Measurements from ENCODE around the gene GCN1. TPM values are rescaled to one million over a fixed set of nuclear protein-coding genes. Genes with fewer than 3 reads are reported as not detected.
A peak's percentile ranks its signal among the peaks of the same experiment; 100 is the strongest.

Gene GCN1
- total and polyA plus RNA-seq, 2 donors (not counting 3 experiments of a cell fraction or from before 2014, with no cell fraction given) = 30.1 to 101 TPM

- H2AFZ ChIP-seq (ENCODE audit: low read depth, low read length) = no peak overlapping the region
- no peaks in the 10 kb centered on the region for H3K27me3 ChIP-seq (ENCODE audit: control insufficient read depth in 2 of 2, insufficient read depth in 2 of 2, low read length in 2 of 2)
- no peak overlapping the region for H3K4me3 ChIP-seq (replicated peaks in 1 of 3; ENCODE audit: insufficient read depth in 1 of 3, low read depth in 1 of 3, low read length in 3 of 3)
- no peak for TF ChIP-seq MYC (IDR thresholded peaks at IDR 0.05; ENCODE audit: low read depth, low read length)
- TF ChIP-seq CTCF (IDR thresholded peaks at IDR 0.05; ENCODE audit: extremely low read depth in 1 of 2, insufficient read depth in 1 of 2, low read depth in 1 of 2, low read length in 2 of 2) = no peak
- H3K9ac ChIP-seq (replicated peaks; ENCODE audit: extremely low read depth, insufficient read depth, low read length) = no peak overlapping the region
- H3K27ac ChIP-seq (ENCODE audit: insufficient read depth, low read depth, low read length) = no peak overlapping the region
- POLR2A ChIA-PET = no interaction called here
- DNase-seq (ENCODE audit: low read depth, low spot score) (no peak), FAIRE-seq (no peak)
- H3K79me2 ChIP-seq (ENCODE audit: control insufficient read depth, insufficient read depth, low read length) = no peaks in the 10 kb centered on the region
- no peaks in the 10 kb centered on the region for H4K20me1 ChIP-seq (replicated peaks; ENCODE audit: control insufficient read depth, extremely low read depth, insufficient read depth, low read length)
- CTCF ChIA-PET = no interaction called here
- no peak overlapping the region for H3K4me2 ChIP-seq (ENCODE audit: insufficient read depth, low read length)
- H3K9me3 ChIP-seq (replicated peaks; ENCODE audit: control insufficient read depth, insufficient read depth, low read length) = no peaks in the 10 kb centered on the region
- H3K36me3 ChIP-seq (ENCODE audit: control insufficient read depth in 2 of 2, extremely low read depth in 1 of 2, insufficient read depth in 2 of 2, low read length in 2 of 2) = peaks cover 0 to 4% of the 10 kb centered on the region in 2 experiments
- dilution Hi-C loops (cut with MboI; ENCODE audit: extremely low pct_ligation_motif_present, low sequenced_read_pairs) = no loop called here
- no TSS peak for BruUV-seq (replicated peaks)
- no peaks in the 10 kb centered on the region for H3K9me1 ChIP-seq (replicated peaks; ENCODE audit: control insufficient read depth, extremely low read depth, insufficient read depth, low read length)
- intact Hi-C loops (cut with micrococcal nuclease) = no loop called here
- peaks cover 6% of the 10 kb centered on the region for H3K4me1 ChIP-seq (ENCODE audit: control insufficient read depth, extremely low read depth, insufficient read depth, low read length)
These were observed 105.4 kb downstream of the GCN1 start for GRCh38 chr12:120089105-120089504.

- CTCF ChIA-PET = interaction anchor here (0.6 to 1.4 kb wide), 17 partner anchors 9 to 429 kb away, joined by 3 to 10 read pairs (median 4); partner anchors contain the start of genes BICDL1, RAB35 and RPLP0
- peak; percentile 99 for FAIRE-seq
- dilution Hi-C loops (cut with MboI; ENCODE audit: extremely low pct_ligation_motif_present, low sequenced_read_pairs) = no loop called here
These were observed 107.5 kb downstream of the GCN1 start for GRCh38 chr12:120086801-120087621.

More at GRCh38 chr12:120086801-120087621, 107.5 kb downstream of the GCN1 start:
- intact Hi-C loops (cut with micrococcal nuclease) = loop anchor here (1.0 to 2.0 kb wide), 4 partner anchors 29 to 210 kb away; partner anchors contain the start of genes BICDL1, CIT and RAB35
- Histone ChIP-seq H3K9me3 (replicated peaks; ENCODE audit: control insufficient read depth, insufficient read depth, low read length) (no peaks in the 10 kb centered on the region), H3K4me3 (replicated peaks in 1 of 3; ENCODE audit: insufficient read depth in 1 of 3, low read depth in 1 of 3, low read length in 3 of 3) (peak overlapping the region in 2 of 3 experiments; percentile 17 to 37), H3K27me3 (ENCODE audit: control insufficient read depth in 2 of 2, insufficient read depth in 2 of 2, low read length in 2 of 2) (no peaks in the 10 kb centered on the region), H3K27ac (ENCODE audit: insufficient read depth, low read depth, low read length) (peak overlapping the region; percentile 11), H4K20me1 (replicated peaks; ENCODE audit: control insufficient read depth, extremely low read depth, insufficient read depth, low read length) (no peaks in the 10 kb centered on the region), H3K4me1 (ENCODE audit: control insufficient read depth, extremely low read depth, insufficient read depth, low read length) (peaks cover 6% of the 10 kb centered on the region), H3K4me2 (ENCODE audit: insufficient read depth, low read length) (peak overlapping the region; percentile 74), H3K9me1 (replicated peaks; ENCODE audit: control insufficient read depth, extremely low read depth, insufficient read depth, low read length) (no peaks in the 10 kb centered on the region), H2AFZ (ENCODE audit: low read depth, low read length) (peak overlapping the region; percentile 75), H3K36me3 (ENCODE audit: control insufficient read depth in 2 of 2, extremely low read depth in 1 of 2, insufficient read depth in 2 of 2, low read length in 2 of 2) (no peaks in the 10 kb centered on the region), H3K9ac (replicated peaks; ENCODE audit: extremely low read depth, insufficient read depth, low read length) (peak overlapping the region; percentile 46), H3K79me2 (ENCODE audit: control insufficient read depth, insufficient read depth, low read length) (no peaks in the 10 kb centered on the region)
- BruUV-seq (replicated peaks) = no TSS peak
- TF ChIP-seq EZH2 (IDR thresholded peaks at IDR 0.05; ENCODE audit: borderline replicate concordance, low read depth, low read length, severe bottlenecking) (no peak), MAX (IDR thresholded peaks at IDR 0.05; ENCODE audit: insufficient read depth, insufficient read length) (peak; percentile 73), POLR2A (IDR thresholded peaks at IDR 0.05; ENCODE audit: low read depth, low read length) (peak; percentile 50), CTCF (IDR thresholded peaks at IDR 0.05; ENCODE audit: extremely low read depth in 1 of 2, insufficient read depth in 1 of 2, low read depth in 1 of 2, low read length in 2 of 2) (peak; percentile 98 to 100), MYC (IDR thresholded peaks at IDR 0.05; ENCODE audit: low read depth, low read length) (peak; percentile 39), JUN (IDR thresholded peaks at IDR 0.05; ENCODE audit: borderline replicate concordance, insufficient read depth, insufficient read length, low read depth) (no peak), GATA2 (IDR thresholded peaks at IDR 0.05; ENCODE audit: insufficient read depth, insufficient read length, low read depth, low read length) (no peak), FOS (IDR thresholded peaks at IDR 0.05; ENCODE audit: borderline replicate concordance, insufficient read depth, low read length) (no peak), POLR2AphosphoS5 (IDR thresholded peaks at IDR 0.05; ENCODE audit: insufficient read depth, low read depth, low read length) (peak; percentile 91)
- POLR2A ChIA-PET = interaction anchor here (0.7 kb wide), 1 partner anchor 114 kb away, joined by 3 read pairs; the partner anchor contains the start of gene RPLP0
- DNase-seq (ENCODE audit: low read depth, low spot score) = peak; percentile 99

Measured in endothelial cell of umbilical vein (primary cell).